GM19035 (cell line): Measurements from ENCODE around the gene ZFP91.
"Not testable (repeated sequence)": the region's sequence is repeated elsewhere in the genome, so short reads cannot be mapped to it uniquely, and the experiment has no call there.

ENCODE experiments used
- ATAC-seq: cut with Tn5 transposase; IDR thresholded peaks from one replicate; pipeline ENCODE4 v1.9.1; 2021; ENCODE audit not compliant: unreplicated experiment

Gene ZFP91, protein sequence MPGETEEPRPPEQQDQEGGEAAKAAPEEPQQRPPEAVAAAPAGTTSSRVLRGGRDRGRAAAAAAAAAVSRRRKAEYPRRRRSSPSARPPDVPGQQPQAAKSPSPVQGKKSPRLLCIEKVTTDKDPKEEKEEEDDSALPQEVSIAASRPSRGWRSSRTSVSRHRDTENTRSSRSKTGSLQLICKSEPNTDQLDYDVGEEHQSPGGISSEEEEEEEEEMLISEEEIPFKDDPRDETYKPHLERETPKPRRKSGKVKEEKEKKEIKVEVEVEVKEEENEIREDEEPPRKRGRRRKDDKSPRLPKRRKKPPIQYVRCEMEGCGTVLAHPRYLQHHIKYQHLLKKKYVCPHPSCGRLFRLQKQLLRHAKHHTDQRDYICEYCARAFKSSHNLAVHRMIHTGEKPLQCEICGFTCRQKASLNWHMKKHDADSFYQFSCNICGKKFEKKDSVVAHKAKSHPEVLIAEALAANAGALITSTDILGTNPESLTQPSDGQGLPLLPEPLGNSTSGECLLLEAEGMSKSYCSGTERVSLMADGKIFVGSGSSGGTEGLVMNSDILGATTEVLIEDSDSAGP

DNA sequence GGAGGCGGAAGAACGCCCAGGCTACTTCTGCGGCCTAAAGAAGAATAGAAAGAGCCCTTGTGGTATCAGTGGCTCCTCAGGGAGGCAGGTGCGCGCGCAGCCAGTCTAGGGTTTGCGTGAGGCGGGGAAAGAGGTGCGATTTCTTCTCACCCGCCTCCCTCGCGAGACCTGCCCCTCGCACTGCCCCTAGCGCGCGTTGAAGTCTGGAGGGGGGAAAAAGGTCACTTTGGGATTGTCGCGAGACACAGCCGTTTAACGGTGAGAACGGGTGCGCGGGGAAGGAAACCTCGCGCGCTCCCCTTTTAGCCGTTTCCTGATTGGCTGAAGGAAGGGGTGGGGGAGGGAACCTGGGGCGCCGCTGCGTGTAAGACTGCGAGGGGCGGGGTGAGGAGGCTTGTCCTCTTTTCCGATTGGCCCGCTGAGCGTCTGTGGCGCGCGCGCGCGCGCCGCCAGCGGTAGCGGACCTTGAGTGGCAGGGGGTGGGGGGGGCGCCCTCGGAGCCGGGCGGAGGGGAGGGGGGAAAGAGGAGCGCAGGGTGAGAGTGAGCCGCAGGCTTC, at the start of gene ZFP91:
ZFP91 (plus strand) TSS at position 429 of the 557 bp plus-strand sequence. CDS start 219 bp downstream, outside the sequence.
- ATAC-seq, result peak; percentile 31

DNA sequence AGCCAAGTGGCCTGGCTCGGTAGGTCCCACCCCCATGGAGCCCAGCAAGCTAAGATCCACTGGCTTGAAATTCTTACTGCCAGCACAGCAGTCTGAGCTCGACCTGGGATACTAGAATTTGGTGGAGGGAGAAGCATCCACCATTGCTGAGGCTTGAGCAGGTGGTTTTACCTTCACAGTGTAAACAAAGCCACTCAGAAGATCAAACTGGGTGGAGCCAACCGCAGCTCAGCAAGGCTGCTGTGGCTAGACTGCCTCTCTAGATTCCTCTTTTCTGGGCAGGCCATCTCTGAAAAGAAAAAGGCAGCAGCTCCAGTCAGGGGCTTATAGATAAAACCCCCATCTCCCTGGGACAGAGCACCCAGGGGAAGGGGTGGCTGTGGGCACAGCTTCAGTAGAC, 48.6 kb upstream of the ZFP91 start:
- no peak for ATAC-seq

DNA sequence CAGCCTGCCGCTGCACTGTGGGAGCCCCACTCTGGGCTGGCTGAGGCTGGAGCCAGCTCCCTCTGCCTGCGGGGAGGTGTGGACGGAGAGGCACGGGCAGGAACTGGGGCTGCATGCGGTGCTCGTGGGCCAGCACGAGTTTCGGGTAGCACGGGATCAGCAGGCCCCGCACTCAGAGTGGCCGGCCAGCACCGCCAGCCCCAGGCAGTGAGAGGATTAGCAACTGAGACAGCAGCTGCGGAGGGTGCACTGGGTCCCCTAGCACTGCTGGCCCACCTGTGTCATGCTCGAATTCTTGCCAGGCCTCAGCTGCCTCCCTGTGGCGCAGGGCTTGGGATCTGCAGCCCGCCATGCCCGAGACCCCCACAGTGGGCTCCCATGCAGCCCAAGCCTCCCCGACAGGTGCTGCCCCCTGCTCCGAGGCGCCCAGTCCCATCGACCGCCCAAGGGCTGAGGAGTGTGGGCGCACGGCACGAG, 47.0 kb upstream of the ZFP91 start:
- ATAC-seq, result no peak

DNA sequence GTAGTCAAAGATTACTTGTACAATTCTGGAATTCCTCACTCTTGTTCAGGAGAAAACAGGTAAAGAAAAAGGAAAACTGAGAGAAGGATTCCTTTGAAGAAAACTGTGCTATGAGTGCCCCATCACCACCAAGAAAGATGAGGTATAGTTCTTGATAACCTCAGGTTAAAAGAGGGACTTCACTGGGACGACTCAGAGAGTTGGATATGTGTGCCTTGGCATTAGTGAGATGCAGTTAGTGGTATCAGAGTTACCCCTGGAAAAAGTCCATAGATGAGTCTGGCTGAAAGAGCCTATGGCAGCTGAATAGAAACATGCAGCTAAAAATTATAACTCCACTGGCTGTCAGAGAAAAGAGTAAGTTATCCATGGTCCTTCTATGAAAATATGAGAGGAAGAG, 32.0 kb upstream of the ZFP91 start:
- ATAC-seq, result no peak

DNA sequence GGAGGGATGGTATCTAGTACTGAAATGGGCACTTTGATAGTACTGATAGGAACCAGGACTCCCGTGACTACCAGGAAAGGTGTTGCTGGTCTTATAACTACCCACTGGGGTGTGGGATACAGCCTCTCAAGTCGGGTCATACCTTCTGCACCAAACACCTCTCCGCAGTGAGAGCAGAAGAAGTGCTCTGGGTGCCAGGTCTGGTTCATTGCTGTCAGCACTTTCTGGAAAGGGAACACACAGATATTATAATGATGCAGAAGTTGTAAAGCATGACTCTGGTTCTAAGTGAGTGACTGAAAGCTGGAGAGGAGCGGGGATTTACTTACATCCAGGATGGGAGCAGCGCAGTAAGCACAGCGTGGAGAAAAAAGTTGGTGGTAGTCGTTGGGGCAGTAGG, 29.2 kb upstream of the ZFP91 start:
- ATAC-seq, result no peak

DNA sequence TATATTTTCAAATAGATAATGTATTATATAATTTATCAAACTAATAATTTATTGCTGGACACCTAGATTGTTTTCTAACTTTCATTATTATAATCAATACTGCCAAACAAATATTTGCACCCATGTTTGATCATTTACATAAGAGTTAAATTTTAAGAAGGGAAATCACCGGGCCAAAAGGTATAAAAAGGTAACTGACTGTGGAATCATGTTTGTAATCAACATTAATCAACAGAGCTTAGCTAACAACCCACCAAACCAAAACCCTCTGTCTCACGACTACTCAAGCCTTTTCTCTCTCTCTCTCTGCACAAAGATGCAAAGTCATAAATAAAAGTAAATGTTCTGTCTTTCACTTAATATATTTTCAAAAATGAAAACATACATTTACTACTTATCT, 18.0 kb upstream of the ZFP91 start:
- no peak for ATAC-seq

DNA sequence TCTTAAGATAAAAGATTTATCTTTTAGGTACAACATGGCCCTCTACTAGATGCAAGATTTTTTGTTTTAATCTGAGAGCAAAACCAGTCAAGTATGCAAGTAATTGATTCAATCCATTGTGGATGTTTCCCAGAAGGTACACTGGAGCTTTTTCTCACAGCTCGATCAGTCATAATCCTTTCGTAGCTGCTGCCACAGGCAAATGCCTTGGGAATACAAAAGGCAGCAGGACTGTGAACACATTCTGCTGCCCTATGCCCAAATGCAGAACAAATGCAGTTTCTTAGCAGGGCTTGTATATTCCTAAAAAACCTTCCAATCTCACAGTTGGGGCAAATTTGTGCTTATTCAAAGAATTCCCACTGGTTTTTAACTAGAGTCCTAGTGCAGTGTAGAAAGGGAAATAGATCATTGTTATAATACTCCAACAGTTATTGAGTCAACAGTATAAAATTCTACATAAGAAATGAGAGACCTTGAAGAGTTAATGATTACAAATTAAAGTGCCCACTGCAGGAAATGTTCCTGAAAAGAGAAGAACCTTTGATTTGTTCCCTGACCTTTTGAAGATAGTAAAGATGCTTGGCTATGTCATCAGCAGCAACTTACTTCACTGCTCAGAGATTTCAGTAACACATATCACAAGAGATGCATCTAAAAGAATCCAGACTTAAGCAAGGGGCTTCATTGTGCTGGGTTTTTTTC, 17.3 kb upstream of the ZFP91 start:
- ATAC-seq, result no peak

DNA sequence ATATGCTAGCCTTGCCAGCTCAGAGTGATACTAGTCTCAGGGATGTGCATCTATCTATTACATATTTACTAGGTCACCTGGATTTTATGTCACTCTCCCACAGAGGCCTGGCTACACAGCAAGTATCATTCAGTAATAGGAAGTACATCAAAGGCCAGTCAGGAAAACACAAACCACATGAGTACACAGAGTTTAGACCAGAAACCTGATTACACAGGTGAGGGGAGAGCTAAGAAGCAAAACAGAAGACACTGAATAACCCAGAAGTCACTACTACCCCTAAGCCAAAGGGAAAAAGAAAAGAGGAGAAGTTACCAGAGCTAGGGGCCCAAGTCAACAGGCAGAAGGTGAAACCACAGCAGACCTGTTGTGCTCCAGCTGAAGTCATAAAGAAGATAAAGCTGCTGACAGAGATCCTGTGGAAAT, 16.5 kb upstream of the ZFP91 start:
- ATAC-seq, result peak; percentile 59

DNA sequence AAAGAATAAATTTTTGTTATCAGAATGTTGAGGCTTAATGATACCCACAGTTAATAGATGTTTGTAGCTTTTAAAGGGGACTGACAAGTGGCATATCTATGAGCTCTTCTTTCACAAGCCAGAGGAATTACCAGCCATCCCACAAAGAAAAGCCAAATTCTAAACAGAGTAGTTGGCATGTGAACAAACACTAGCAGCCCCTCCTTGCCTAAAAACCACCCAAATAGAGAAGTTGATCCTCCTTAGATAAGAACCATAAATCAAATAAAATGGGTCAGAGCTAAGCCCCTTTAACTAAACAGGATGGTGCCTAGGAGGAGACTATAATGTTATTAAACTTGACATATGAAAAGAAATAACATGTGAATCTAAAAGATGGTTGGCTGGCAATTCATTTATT, 14.6 kb upstream of the ZFP91 start:
- no peak for ATAC-seq

DNA sequence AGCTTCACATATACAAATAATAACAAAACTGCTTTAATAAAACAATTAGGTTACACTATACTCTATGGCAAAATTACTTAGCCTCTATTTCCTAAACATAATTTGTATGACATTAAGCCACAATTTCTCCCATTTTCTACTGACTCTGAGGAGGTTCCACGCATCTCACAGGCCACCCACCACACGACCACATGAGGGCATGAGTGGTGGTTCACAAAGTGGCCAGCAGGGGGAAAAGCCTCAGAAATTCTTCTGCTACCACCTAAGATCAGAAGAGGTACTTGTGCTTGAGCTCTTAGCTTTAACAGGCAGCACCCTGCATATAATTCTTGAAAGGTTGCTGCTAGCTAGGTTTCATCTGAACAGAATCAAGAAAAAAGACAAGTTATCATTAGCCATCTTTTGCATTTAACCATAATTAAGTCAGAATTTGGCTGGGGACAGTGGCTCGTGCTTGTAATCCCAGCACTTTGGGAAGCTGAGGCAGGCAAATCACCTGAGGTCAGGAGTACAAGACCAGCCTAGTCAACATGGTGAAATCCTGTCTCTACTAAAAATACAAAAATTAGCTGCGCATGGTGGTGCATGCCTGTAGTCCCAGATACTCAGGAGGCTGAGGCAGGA, 10.9 kb upstream of the ZFP91 start:
- ATAC-seq, result peak; percentile 94

DNA sequence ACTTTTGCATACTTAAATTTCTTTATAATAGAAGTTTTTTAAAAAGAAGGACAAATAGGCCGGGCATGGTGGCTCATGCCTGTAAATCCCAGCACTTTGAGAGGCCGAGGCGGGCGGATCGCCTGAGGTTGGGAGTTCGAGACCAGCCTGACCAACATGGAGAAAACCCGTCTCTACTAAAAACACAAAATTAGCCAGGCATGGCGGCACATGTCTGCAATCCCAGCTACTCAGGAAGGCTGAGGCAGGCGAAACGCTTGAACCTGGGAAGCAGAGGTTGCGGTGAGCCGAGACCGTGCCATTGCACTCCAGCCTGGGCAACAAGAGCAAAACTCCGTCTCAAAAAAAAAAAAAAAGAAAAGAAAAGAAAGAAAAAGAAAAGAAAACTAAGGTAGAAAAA, 6.0 kb upstream of the ZFP91 start:
- not testable (repeated sequence) for ATAC-seq

DNA sequence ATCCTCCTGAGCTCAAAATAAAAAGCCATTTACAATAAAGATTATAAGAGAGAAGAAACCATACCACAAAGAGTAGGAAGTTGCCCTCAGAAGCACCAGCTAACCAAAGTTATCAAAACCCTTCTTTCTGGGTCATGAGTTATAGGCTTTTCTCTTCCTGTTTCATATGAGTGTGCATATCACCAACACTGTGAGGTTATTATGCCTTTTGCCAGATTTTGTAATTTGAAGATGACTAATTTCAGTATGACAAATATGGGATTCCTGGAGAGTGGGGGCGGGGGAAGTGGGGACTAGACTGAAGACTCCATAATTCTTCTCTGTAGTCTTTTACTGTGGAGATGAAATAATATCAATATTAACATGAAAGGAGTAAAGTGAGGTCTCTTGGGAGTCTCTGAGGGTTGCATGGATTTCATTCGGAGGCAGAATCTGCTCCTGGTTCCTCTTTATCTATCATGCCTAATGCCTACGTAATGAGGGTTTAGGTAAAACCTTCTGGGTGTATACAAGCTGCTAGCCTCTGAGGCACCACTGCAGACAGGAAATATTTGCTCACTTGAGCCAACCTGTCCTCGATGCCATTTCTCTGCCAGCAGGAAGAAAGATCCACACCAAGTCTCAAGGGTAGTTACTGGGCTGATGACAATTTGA, 5.3 kb upstream of the ZFP91 start:
- ATAC-seq, result no peak

DNA sequence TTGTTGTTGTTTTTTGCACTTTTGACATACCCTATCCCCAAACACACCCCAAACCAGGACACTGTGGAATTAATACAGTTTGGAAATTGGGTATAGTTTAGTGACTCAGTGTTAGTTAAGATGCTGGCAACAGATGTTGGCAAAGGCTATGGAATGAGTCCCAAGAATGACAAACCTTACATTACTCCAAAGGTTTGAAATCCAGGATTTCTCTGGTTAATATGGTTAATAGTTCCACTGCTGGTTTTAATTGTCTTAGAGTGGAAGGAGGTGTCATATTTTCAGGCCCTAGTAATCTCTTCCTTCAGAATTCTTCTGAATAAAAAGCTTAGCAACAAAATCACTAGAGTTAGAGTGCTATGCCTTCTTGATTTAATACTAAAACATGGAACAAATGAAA, 4.0 kb upstream of the ZFP91 start:
- no peak for ATAC-seq

DNA sequence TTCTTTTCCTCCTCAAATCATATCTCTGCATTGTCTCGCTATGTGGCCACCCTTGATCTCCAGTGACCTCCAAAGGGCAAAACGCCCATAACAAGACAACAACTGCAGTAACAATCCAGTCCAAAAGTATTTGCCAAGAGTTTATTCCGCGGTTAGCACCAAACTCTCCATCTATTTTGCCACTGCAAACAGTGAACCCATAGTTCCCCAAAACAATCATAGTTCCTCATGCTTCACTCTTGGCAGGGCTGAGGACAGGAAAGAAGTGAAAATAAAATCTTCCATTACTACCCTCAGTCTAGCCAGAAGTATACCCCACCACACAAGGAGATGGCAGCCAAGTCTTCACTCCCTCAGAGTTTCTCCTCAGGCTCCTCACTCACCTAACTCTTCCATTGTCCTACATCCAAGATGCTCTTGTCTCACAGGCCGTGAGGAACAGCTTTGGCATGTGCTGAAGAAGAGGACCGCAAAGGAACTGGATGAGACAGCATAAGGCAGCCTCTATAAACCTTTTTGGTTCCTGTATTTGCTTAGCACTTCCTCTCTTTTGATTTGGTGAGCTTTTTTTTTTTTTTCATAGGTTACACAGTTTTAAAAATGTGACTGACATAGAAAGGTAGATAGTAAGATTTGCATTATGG, 3.4 kb upstream of the ZFP91 start, which contains the start of gene LPXN:
LPXN (minus strand) TSS at position 480 of the 644 bp plus-strand sequence; CDS start at position 396, 84 bp downstream.
- no peak for ATAC-seq

DNA sequence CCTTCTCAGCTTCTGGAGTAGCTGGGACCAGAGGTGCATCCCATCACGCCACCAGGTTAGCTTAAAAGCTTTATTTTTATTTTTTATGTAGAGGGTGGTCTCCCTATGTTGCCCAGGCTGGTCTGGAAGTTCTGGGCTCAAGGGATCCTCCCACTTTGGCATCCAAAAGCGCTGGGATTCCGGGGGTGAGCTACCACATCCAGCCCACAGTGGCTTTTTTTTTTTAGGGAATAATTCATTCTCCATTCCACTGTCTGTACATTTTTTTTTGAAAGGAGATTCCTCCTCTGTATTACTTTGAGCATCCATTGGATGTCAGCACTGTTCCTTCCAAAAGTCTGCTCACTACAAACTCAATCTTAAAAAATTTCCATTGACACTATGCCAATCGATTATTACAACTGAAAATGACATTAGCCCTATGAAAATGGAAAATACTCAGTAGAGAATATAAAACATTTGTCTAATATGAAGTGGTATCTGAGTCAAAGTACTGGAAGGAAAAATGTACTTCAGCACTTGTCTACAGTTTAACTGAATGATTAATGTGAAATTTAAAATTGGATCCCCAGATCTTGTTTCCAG, 1.9 kb upstream of the ZFP91 start:
- ATAC-seq, result no peak

DNA sequence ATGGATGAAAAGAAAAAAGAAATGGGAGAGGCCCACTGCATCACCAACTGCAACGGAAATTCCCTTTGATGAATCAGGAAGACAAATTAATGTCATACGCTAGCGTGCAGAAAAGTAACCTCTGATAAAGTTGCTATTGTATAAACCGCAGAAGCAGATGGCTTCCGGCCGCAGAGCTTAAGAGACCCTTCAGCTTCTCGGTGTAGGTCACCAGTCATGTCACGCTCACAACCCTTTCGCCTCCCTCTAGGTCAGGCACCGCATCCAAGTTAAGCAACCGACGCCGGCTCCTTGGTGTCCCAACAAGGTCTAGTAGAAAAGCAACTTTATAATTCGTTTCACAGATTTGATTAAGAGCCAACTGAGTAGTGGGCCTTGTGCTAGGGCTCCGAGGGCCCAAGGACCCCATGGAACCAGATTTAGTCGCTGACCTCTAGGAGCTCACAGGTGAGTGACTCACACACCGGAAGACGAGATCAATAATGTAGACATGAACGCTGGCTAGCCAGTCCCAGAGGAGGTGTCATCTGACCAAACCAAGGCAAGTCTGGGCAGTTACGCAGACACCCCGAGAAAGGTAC, 1.2 kb upstream of the ZFP91 start:
- peak; percentile 51 for ATAC-seq

DNA sequence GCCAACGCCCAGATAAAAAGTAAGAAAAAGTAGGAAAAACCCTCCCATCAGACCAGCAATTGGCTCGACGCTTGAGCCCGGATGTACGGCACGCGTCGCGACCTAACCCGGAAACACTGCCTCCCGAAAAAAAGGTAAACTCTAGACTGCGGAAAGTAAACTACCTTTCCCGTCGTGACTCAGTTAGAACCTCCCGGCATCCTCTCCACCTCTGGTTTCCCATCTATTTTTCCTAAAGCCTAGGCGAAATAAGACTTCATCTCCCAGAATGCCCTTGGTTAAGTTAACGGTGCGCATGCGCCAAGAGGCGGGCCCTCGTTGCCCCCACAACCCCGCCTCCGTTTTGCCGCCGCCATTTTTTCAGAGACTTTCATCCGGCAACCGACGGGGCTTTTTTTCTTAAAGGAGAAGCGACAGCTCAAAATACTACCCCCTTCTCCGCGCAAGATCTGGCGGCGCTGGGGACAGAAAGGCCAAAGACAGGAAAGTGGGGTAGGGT, 678 bp upstream of the ZFP91 start:
- ATAC-seq, result no peak

DNA sequence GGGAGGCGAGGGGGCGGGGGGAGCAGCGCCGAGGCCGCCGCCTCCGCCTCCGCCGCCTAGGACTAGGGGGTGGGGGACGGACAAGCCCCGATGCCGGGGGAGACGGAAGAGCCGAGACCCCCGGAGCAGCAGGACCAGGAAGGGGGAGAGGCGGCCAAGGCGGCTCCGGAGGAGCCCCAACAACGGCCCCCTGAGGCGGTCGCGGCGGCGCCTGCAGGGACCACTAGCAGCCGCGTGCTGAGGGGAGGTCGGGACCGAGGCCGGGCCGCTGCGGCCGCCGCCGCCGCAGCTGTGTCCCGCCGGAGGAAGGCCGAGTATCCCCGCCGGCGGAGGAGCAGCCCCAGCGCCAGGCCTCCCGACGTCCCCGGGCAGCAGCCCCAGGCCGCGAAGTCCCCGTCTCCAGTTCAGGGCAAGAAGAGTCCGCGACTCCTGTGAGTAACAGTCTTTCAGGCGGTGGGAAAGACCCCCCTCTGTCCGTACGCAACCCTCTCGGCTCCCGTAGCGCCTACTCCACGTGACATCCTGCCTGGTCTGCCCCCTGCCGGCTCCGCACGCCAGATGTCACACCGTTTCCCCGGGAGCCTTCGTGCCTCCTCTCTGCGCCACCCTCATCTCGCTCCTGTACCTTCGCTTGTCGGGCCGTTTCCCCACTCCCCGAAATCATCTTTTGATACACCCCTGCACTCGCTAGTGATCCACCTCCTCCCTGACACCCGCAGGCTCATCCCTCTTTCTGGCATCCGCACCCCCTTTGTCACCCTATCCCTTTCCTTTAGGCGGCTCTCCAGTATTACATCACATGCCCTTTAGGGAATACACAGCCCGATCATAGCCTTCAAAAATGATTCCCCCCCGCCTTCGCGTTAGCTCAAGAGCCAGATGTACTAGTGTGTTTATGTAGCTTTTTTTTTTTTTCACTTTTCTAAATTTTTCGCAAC, 598 bp downstream of the ZFP91 start:
- ATAC-seq, result peak; percentile 45
